Central memory CD8-positive, alpha-beta T cell (primary cell): ENCODE measurements around the gene IGSF9B.
A peak's percentile ranks its signal among the peaks of the same experiment; 100 is the strongest.

ENCODE experiments used
- ATAC-seq: fragments of 150-1000 bp; cut with Tn5 transposase; replicated peaks from 2 replicates; pipeline ENCODE4 v1.10.0; 2022; ENCODE audit warnings: mild to moderate bottlenecking, moderate FRiP score, moderate number of reproducible peaks; ENCODE audit not compliant: poor library complexity, severe bottlenecking; ENCODE audit errors: extremely low read depth
- DNase-seq, 2 donors: peaks; one replicate each; pipeline ENCODE4 v3.0.0; 2021; ENCODE audit warnings: low spot score in 2 of 2
- H3K27ac Mint-ChIP-seq: one replicate; pipeline ENCODE4 v1.8.0; 2022; ENCODE audit warnings: low read depth, mild to moderate bottlenecking, moderate library complexity, mixed read lengths
- H3K27me3 Mint-ChIP-seq: one replicate; pipeline ENCODE4 v1.8.0; 2022; ENCODE audit warnings: mixed read lengths
- H3K36me3 Mint-ChIP-seq: one replicate; pipeline ENCODE4 v1.8.0; 2022; ENCODE audit warnings: mild to moderate bottlenecking, moderate library complexity, mixed read lengths; ENCODE audit not compliant: insufficient read depth
- H3K4me1 Mint-ChIP-seq: one replicate; pipeline ENCODE4 v1.8.0; 2022; ENCODE audit warnings: mixed read lengths
- H3K4me3 Mint-ChIP-seq: one replicate; pipeline ENCODE4 v1.8.0; 2022; ENCODE audit warnings: mild to moderate bottlenecking, moderate library complexity, mixed read lengths
- H3K9me3 Mint-ChIP-seq: one replicate; pipeline ENCODE4 v1.8.0; 2022; ENCODE audit warnings: mixed read lengths

The IGSF9B gene

DNA sequence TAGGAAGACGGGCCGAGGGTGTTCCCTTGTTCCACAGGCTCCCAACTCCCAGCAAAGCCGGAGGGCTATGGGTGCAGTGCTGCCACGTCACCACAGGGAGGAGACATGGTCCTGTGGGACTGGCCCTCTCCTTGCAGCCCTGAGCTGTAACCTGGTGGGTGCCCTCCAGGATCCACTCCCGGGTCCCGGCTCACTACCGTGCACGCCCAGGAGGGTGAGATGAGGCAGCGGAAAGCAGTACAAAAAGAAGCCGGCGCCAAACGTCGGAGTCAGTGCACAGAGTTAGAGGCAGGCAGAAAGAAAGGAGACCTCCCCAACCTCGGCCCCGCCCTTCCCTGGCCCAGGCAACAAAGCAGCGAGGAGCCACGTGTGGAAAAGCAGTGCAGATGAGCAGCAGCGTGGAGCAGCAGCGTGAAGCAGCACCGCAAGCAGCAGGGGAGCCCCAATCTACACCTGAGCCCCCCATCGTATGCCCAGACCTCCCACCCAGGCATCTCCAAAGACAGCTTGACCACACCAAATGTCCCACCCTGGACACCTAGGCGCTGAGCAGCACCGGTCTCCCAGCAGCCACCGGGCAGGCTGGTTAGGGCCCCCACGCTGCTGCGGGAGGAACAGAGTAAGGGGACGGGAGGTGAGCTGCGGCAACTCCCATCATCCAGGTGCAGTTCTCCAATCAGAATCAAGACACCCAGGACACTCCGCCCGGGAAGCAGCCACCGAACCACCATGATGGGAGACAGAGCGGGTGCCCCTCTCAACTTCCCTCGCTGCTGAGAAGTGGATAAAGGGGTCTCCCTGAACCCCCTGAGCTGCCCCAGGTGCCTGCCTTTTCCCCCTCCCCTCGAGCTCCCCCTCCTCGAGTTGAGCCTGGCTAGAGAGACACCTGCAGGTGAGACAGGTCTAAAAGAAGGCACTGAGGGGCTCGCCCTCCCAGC is 28.8 kb downstream of the IGSF9B start:
- H3K27ac Mint-ChIP-seq = peak overlapping the region; percentile 84
- H3K9me3 Mint-ChIP-seq = no peaks in the 10 kb centered on the region
- ATAC-seq = peak; percentile 74
- peak overlapping the region; percentile 81 for H3K4me3 Mint-ChIP-seq
- H3K4me1 Mint-ChIP-seq = peaks cover 16% of the 10 kb centered on the region
- peaks cover 7% of the 10 kb centered on the region for H3K36me3 Mint-ChIP-seq
- H3K27me3 Mint-ChIP-seq = no peaks in the 10 kb centered on the region
- peak; percentile 40 to 59 for DNase-seq

DNA sequence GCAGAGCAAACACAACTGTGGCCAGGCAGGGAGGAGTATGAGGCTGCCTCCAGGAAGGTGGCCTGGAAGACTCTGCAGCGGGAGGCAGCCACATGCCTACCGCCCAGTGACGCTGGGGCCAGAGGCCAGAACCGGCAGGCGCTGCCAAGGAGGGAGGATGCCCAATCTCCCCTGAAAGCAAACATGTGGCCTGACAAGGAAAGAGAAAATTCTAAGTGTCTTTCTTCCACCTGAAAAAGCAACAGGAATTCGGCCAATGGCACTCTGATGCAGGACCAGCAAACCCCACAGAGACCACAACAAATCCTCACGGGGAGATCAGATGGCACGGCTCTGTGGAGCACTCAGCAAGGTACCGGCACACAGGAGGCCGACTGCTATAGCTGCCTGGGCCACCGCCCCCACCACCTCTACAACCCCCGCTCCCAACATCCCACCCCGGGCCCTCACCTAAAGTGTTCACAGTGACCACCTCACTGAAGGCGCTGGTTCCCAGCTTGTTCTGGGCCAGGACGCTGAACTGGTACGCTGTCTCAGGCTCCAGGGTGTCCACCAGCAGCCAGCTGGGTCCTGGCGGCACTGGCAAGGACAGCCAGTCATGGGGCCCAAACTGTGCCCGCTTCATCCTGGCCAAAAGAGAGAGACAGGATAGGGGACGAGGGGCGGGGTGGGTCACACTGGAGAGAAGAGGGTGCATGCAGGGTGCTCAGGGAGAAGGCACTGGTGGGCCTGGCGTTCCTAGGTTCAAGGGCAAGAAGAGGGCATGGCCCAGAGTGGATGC is 30.1 kb downstream of the IGSF9B start:
- Mint-ChIP-seq H3K27ac (no peak overlapping the region), H3K27me3 (no peaks in the 10 kb centered on the region), H3K9me3 (no peaks in the 10 kb centered on the region), H3K4me1 (peaks cover 15% of the 10 kb centered on the region), H3K4me3 (no peak overlapping the region), H3K36me3 (peaks cover 7% of the 10 kb centered on the region)
- no peak for DNase-seq
- ATAC-seq = no peak

DNA sequence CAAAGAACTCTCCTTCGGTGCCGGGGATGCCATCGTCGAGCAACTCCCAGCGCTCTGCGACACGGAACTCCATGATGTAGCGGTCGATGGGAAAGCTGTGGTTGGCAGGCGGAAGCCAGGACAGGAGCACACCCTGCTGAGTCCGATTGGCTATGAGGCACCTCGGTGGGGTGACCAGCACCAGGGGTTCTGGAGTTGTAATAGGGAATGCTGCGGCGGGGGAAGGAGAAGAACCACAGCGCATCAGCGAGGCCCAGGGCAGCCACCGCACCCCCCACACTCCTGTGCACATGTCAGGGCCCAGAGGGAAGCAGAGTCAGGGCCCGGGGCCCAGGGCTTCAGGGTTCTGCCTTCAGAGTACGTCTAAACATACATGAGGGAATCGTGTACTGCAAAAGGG is 31.0 kb downstream of the IGSF9B start:
- no peaks in the 10 kb centered on the region for H3K27me3 Mint-ChIP-seq
- H3K4me1 Mint-ChIP-seq = peaks cover 15% of the 10 kb centered on the region
- H3K36me3 Mint-ChIP-seq = peaks cover 9% of the 10 kb centered on the region

DNA sequence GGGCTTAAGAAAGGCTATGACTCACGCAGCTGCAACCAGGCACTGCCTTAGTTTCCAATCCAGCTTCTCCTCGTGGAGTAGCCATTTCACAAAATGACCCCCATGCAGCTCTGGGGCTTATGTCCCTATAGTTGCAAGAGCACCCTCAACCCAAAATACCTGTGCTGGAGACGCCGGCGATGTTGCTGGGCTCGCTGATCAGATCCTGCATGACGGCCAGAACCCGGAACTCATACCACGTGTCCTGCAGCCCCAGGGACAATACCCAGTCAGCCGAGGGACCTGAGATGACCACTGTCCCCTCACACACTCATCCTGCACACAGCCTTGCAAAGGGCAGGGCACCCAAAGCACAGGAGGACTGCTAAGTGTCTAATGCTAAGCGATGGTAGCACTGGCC is 32.1 kb downstream of the IGSF9B start:
- no peaks in the 10 kb centered on the region for H3K9me3 Mint-ChIP-seq
- H3K27ac Mint-ChIP-seq = no peak overlapping the region
- DNase-seq = no peak
- H3K27me3 Mint-ChIP-seq = no peaks in the 10 kb centered on the region
- ATAC-seq = no peak
- peaks cover 15% of the 10 kb centered on the region for H3K4me1 Mint-ChIP-seq
- H3K4me3 Mint-ChIP-seq = no peak overlapping the region
- H3K36me3 Mint-ChIP-seq = peaks cover 7% of the 10 kb centered on the region

More for the DNA sequence above, 31.0 kb downstream of the IGSF9B start:
- no peak for DNase-seq
- no peak for ATAC-seq
- H3K27ac Mint-ChIP-seq = no peak overlapping the region
- no peak overlapping the region for H3K4me3 Mint-ChIP-seq
- no peaks in the 10 kb centered on the region for H3K9me3 Mint-ChIP-seq

DNA sequence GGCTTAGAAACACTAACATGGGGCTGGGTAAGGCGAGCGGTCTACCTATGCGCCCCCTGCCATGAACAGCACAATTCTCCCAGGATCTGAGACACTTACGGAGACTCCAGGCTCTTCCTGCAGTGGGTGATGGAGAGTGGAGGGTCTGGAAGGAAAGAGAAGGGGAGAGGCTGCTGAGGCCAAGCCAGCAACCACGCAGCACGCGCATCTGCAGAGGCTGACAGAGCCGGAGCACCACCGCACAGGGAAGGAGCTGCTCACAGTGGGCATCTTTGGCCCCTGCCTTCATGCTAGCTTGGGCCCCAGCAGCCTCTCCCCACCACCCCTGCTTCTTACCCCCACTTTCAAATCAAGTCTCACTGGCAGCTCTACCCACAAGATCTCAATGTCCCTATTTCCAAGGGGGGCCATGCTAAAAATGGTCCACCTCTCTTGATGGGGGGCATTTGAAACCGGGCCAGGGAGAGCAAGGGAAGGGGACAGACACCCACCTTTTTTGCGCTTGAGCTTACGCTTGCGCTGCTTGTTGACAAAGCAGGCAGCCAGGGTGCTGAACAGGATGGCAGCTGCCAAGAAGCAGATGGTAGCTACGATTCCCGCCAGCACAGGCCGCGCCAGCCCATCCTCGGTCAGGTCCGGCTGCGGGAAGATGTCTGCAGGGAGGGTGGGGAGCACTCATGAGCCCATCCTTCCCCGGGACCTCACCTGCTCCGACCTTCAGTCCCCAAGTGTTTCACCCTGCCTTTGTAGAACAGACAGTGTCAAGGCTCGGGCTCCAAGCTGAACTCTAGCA is 34.5 kb downstream of the IGSF9B start:
- peaks cover 6% of the 10 kb centered on the region for H3K36me3 Mint-ChIP-seq
- H3K4me1 Mint-ChIP-seq = peaks cover 4% of the 10 kb centered on the region
- no peaks in the 10 kb centered on the region for H3K27me3 Mint-ChIP-seq
- H3K27ac Mint-ChIP-seq = no peak overlapping the region
- no peak for ATAC-seq
- no peaks in the 10 kb centered on the region for H3K9me3 Mint-ChIP-seq
- no peak for DNase-seq
- H3K4me3 Mint-ChIP-seq = no peak overlapping the region

DNA sequence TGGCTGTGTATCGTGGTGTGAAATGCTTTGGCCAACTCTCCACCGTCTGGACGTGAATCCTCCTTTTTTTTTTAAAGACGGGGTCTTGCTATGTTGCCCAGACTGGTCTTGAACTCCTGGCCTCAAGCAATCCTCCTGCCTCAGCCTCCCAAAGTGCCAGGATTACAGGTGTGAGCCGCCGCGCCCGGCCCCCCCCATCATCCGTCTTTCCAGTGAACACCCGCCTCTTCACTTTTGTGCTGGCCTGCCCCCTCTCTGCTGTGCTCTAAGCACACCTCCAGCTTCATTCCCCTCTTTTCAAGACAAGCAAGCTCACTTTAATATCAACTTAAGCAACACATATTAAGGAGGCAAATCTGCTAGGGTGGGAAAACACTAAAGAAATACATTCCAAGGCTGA is 35.3 kb downstream of the IGSF9B start:
- Mint-ChIP-seq H3K36me3 (peaks cover 6% of the 10 kb centered on the region), H3K9me3 (no peaks in the 10 kb centered on the region), H3K4me3 (no peak overlapping the region), H3K27me3 (no peaks in the 10 kb centered on the region), H3K4me1 (peaks cover 4% of the 10 kb centered on the region), H3K27ac (no peak overlapping the region)
- no peak for ATAC-seq
- DNase-seq = no peak

DNA sequence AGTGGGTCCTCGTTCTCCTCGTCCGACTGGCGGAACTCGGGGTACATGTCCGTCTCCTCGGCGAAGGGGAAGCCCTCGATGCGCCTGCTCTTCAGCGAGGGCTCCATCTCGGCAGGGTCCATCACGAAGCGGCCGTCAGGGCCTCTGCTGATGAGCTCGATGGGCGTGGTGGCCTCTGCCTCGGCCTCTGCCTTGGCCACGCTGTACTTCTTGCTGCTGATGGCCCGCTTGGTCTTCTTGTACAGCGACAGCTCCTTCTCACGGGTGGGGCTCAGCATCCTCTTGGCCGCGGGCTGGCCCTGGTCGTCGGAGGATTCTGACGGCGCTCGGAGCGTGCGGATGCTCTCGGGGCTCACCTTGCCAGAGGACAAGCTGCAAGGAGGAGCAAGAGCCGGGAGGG is 35.7 kb downstream of the IGSF9B start:
- Mint-ChIP-seq H3K27ac (no peak overlapping the region), H3K27me3 (no peaks in the 10 kb centered on the region), H3K4me3 (no peak overlapping the region), H3K4me1 (peaks cover 4% of the 10 kb centered on the region), H3K9me3 (no peaks in the 10 kb centered on the region), H3K36me3 (peaks cover 6% of the 10 kb centered on the region)
- ATAC-seq (no peak), DNase-seq (no peak)

DNA sequence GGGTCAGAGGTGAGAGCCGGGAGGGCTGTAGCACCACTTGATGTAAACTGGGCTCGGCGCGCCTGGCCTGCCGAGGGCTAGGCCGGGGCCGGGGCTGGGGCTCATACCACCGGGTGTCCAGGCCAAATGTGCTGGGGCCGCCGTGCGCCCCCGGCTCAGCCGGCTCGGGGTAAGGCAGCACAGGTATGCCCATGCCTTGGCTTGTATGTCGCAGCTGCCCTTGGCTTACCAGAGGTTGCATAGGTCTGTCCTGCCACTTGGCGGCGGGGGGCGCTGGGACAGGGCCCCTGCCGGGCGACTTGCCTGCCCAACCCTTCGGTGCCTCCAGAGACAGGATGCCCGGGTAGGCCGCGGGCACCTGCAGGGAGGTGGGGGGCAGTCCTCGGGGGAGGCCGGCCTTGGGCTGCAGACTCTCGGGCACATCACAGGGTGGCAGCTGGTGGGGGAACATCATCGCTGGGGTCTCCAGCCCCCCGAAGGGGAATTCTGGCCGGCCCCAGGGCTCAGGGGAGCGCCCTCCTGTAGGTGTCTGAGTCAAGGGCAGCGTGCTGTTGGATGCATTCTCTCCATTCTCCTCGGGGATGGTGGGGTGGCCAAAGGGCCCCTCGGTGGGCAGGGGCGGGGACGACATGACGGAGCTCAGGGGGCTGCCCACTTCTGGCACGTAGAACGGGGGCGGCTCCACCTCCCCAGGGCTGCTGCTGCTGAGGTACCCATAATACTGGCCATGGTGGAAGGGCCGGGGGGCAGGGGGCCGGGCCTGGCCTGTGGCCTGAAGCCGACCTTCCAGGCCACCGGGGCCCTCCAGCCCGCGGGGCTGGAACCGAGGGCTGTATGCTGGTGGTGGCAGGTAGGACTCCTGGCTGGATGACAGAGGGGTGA is 36.4 kb downstream of the IGSF9B start:
- Mint-ChIP-seq H3K27me3 (no peaks in the 10 kb centered on the region), H3K4me1 (peaks cover 4% of the 10 kb centered on the region), H3K36me3 (peaks cover 6% of the 10 kb centered on the region), H3K9me3 (no peaks in the 10 kb centered on the region), H3K27ac (no peak overlapping the region), H3K4me3 (no peak overlapping the region)
- ATAC-seq (no peak), DNase-seq (no peak)

DNA sequence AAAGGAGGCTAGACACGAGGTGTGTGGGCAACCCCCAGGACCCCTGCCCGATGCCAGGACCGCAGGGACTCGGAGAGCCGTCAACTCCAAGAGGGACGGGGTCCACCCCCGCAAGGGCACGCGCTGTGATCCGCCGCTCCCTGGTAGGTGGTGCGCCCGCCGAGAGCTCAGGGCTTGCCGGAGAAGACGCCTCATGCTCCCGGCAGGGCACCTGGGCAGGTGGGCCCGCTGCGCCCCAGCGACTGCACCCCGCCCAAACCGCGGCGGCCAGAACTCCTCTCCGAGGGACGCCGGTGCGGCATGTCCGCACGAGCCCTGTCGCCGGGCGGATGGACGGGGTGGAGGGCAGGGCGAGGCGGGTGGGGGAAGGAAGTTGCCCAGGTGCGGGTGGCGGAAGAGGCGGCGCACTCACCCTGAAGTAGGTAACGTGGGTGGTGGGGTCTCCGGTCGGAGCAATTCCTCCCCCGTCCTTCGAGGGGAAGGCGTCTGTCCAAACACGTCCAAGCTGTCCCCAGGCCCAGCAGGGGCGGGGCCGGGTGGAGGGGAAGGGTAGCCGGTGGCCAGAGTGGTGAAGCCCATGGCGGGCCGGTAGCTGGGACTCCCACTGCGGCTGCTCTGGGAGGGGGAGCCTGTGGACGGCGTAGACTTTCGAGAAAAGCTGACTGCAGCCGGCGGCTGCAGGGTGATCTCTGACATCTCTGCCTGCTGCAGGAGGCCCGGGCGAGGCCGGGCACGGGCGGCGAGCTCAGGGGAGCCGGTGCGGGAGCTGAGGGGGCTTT is 37.2 kb downstream of the IGSF9B start:
- H3K36me3 Mint-ChIP-seq = peaks cover 7% of the 10 kb centered on the region
- H3K4me1 Mint-ChIP-seq = peaks cover 4% of the 10 kb centered on the region
- no peak for ATAC-seq
- no peak overlapping the region for H3K27ac Mint-ChIP-seq
- H3K9me3 Mint-ChIP-seq = no peaks in the 10 kb centered on the region
- DNase-seq = no peak
- no peaks in the 10 kb centered on the region for H3K27me3 Mint-ChIP-seq
- H3K4me3 Mint-ChIP-seq = peak overlapping the region; percentile 47

DNA sequence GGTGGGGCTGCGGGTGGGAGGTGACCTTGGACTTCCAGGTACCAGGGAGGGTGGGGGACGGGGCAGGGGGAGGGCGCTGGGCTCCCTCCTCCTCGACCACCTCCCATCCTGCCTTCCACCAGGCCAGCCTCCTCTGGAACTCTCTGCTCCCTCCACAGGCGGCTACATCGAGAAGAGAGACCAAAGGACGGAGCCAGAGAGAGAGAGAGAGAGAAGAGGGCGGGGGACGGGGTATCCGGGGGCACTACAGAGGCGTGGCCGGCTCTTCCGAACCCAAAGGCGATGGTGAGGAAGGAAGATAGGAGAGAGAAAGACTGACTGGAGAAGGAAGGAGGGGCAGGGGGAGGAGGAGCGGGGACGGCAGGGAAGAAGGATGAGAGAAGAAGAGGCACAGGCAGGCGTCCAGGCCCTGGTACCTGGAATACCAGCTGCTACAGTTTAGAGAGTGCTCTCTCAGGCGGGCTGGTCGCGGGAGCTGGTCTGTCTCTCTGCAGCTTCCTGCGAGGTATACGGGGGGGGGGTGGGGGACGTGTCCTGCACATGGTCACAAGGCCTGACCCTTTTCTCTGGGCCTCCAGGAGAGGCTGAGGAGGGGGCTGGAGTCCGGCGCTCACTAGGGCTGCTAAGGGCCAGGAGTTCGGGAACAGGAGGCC is 38.0 kb downstream of the IGSF9B start:
- no peaks in the 10 kb centered on the region for H3K27me3 Mint-ChIP-seq
- DNase-seq (no peak), ATAC-seq (no peak)
- no peaks in the 10 kb centered on the region for H3K9me3 Mint-ChIP-seq
- peak overlapping the region; percentile 47 for H3K4me3 Mint-ChIP-seq
- H3K36me3 Mint-ChIP-seq = peaks cover 5% of the 10 kb centered on the region
- H3K27ac Mint-ChIP-seq = no peak overlapping the region
- peaks cover 4% of the 10 kb centered on the region for H3K4me1 Mint-ChIP-seq
